IPS-18a (cell line): ENCODE measurements around the gene CORO7.

Experiments used
- H3K27ac ChIP-seq: one replicate; pipeline ENCODE4 v1.5.1; 2013; ENCODE audit warnings: low read length
- H3K27me3 ChIP-seq: one replicate; pipeline ENCODE4 v1.6.1; 2013; ENCODE audit warnings: mild to moderate bottlenecking, low read length; ENCODE audit not compliant: control insufficient read depth, insufficient read depth
- H3K36me3 ChIP-seq: one replicate; pipeline ENCODE4 v1.6.1; 2013; ENCODE audit warnings: low read depth, low read length; ENCODE audit not compliant: control insufficient read depth
- H3K4me1 ChIP-seq: one replicate; pipeline ENCODE4 v1.6.1; 2013; ENCODE audit warnings: low read depth, low read length; ENCODE audit not compliant: control insufficient read depth
- H3K4me3 ChIP-seq: one replicate; pipeline ENCODE4 v1.5.1; 2013; ENCODE audit warnings: low read length
- H3K9ac ChIP-seq: one replicate; pipeline ENCODE4 v1.6.1; 2013; ENCODE audit warnings: mild to moderate bottlenecking, low read length, moderate library complexity
- H3K9me3 ChIP-seq: one replicate; pipeline ENCODE4 v1.6.1; 2013; ENCODE audit warnings: low read depth, low read length; ENCODE audit not compliant: control insufficient read depth

Gene CORO7

DNA sequence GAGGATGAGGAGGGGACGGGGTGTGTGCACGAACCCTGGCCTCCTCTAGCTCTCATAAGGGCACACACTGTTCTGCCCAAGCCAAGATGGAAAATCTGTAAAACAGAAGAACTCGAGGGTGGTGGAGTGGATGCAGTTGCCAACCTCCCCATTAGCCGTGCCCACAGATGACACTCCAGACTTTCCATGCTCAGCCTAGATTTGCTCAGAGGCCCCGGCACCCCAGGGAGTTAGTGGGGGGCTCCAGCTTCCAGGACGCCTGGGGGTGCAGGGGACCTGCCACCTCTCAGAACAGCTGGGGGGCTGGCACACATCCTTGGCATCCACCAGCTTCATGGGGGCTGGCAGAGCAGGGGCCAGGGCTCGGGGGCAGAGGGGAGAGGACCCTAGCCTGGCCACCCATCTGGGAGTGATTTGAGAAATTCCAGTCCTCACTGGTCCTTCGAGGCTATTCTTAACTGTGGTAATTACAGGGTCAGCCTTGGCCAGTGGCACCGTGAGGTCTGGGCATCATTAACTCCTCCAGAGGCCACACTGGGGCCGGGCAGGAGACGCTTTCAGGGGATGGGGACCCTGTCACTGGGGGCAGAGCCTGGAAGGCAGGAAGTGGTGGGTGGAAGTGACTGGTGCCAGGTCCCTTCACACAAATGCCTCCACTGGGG lies 30.5 kb downstream of the CORO7 start:
- no peak overlapping the region for H3K27ac ChIP-seq

DNA sequence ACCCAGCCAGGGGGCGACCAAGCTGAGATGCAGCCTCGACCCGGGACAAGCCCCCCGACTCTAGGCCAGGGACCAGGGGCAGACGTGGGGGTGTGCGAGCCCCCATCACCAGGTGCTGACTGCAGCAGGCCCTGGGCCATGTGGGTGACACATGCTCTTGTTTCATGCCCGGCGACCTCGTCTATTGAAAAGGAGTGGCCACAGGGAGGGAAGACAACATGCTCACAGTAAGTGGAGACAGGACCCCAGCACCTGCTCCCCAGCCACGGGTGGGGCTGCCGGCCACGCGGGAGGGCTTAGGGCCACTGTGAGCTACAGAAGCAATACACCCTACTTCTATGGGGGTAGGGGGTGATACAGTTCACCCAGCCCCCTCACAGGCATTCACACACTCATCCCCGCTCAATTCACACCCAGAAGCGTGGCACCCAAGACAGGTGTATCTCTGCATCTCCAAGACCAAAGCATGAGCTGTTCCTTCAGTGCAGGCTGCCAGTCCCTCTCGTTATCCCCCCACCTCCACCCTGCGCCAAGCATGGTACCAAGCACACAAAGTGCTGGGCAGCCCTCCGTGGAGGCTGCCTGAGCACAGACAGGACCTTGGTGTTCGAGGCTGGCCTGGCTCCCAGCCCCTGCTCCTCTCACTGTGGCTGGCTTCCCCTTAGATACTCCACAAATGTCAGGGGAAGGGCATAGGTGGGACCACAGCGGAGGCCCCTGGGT lies 31.2 kb downstream of the CORO7 start:
- Histone ChIP-seq H3K4me3 (no peak overlapping the region), H3K27ac (no peak overlapping the region), H3K9ac (no peak overlapping the region), H3K9me3 (no peaks in the 10 kb centered on the region), H3K36me3 (no peaks in the 10 kb centered on the region), H3K4me1 (peaks cover 20% of the 10 kb centered on the region), H3K27me3 (no peaks in the 10 kb centered on the region)

More for the DNA sequence above, 30.5 kb downstream of the CORO7 start:
- no peaks in the 10 kb centered on the region for H3K9me3 ChIP-seq
- H3K9ac ChIP-seq: no peak overlapping the region
- H3K27me3 ChIP-seq: no peaks in the 10 kb centered on the region
- H3K36me3 ChIP-seq: no peaks in the 10 kb centered on the region
- no peak overlapping the region for H3K4me3 ChIP-seq
- peaks cover 26% of the 10 kb centered on the region for H3K4me1 ChIP-seq

DNA sequence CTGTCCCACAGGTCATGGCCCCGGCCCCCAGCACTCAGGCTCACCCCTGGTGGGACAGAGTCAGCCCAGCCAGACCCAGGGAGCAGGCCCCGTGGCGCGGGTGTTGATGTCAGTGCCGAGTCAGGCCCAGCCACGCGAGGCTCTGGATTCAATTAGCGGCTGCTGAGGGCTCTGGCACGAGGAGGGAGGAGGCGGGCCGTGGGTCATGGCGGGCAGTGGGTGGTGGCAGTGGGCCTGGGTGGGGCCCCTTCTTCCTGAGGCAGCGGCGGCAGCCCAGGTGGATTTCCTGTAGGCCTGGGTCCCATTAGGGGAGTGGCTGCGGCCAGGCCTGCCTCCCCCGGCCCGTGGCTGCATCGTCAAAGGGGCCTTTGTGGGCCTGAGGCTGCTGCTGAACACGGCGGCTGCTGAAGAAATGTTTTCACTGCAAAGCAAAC lies 31.9 kb downstream of the CORO7 start:
- Histone ChIP-seq H3K4me3 (no peak overlapping the region), H3K27ac (no peak overlapping the region), H3K27me3 (no peaks in the 10 kb centered on the region), H3K36me3 (no peaks in the 10 kb centered on the region), H3K4me1 (peaks cover 13% of the 10 kb centered on the region), H3K9me3 (no peaks in the 10 kb centered on the region), H3K9ac (no peak overlapping the region)

DNA sequence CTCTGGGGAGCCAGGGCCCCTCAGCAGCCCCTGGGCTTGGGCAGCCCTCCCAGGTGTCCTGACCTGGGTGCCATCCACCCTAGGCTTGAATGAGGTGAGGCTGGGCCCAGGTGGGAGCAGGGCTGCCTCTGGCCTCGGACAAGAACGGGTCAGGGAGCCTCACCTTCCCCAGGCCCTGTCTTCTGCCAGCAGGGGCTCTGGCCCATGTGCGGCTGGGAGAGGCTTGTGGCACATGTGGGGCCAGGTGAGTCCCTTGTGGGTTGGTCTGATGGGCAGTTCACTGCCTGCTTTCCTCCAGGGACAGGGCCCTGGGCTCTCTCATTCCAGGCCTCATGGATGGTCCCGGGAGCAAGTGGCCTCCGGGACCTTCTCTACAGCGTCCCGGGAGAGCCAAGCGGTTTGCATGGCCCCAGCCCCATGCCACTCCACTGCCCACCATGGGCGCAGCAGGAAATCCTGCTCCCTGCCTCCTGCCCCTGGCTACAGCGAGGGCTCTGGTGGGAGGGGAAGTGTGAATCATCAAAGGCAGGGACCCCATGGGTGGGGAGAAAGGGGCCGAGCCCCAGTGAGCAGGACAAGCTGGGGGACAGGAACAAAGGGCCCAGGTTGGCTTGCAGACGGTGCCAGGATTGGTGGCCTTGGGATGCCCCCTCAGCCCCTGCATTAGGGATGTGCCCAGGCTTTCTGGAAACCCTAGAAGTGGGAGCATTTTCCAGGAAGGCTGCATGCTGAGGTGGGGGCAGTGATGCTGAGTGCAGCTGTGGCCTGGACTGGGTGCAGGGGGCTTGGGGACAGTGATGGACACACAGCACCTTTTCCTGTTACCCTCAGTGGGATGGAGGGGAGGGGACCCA lies 32.6 kb downstream of the CORO7 start:
- peaks cover 6% of the 10 kb centered on the region for H3K4me1 ChIP-seq
- H3K27me3 ChIP-seq: no peaks in the 10 kb centered on the region
- no peak overlapping the region for H3K9ac ChIP-seq
- no peaks in the 10 kb centered on the region for H3K9me3 ChIP-seq
- H3K36me3 ChIP-seq: no peaks in the 10 kb centered on the region
- H3K27ac ChIP-seq: no peak overlapping the region
- H3K4me3 ChIP-seq: no peak overlapping the region

DNA sequence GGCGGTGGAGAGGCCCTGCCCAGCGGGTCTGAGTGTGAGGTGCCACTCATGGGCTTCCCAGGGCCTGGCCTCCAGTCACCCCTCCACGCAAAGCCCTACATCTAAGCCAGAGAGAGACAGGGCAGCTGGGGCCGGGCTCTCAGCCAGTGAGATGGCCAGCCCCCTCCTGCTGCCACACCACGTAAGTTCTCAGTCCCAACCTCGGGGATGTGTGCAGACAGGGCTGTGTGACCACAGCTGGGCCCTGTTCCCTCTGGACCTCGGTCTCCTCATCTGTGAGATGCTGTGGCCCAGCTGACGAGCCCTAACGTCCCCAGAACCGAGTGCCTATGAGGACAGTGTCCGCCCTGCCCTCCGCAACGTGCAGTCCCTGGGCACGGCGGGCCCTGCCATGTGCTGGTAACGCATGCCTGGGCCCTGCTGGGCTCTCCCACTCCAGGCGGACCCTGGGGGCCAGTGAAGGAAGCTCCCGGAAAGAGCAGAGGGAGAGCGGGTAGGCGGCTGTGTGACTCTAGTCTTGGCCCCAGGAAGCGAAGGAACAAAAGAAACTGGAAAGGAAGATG lies 33.5 kb downstream of the CORO7 start:
- Histone ChIP-seq H3K9ac (no peak overlapping the region), H3K4me1 (peaks cover 4% of the 10 kb centered on the region), H3K9me3 (no peaks in the 10 kb centered on the region), H3K4me3 (no peak overlapping the region), H3K36me3 (no peaks in the 10 kb centered on the region), H3K27ac (no peak overlapping the region), H3K27me3 (no peaks in the 10 kb centered on the region)

DNA sequence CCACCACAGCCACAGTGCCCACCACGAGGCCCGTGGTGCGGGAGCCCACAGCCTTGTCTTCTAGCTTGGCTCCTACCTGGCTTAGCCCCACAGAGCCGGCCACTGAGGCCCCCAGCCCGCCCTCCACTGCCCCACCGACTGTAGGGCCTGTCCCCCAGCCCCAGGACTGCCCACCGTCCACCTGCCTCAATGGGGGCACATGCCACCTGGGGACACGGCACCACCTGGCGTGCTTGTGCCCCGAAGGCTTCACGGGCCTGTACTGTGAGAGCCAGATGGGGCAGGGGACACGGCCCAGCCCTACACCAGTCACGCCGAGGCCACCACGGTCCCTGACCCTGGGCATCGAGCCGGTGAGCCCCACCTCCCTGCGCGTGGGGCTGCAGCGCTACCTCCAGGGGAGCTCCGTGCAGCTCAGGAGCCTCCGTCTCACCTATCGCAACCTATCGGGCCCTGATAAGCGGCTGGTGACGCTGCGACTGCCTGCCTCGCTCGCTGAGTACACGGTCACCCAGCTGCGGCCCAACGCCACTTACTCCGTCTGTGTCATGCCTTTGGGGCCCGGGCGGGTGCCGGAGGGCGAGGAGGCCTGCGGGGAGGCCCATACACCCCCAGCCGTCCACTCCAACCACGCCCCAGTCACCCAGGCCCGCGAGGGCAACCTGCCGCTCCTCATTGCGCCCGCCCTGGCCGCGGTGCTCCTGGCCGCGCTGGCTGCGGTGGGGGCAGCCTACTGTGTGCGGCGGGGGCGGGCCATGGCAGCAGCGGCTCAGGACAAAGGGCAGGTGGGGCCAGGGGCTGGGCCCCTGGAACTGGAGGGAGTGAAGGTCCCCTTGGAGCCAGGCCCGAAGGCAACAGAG lies 34.2 kb downstream of the CORO7 start:
- H3K4me3 ChIP-seq: no peak overlapping the region
- no peaks in the 10 kb centered on the region for H3K9me3 ChIP-seq
- no peak overlapping the region for H3K27ac ChIP-seq
- peaks cover 10% of the 10 kb centered on the region for H3K4me1 ChIP-seq
- no peak overlapping the region for H3K9ac ChIP-seq
- no peaks in the 10 kb centered on the region for H3K36me3 ChIP-seq
- H3K27me3 ChIP-seq: no peaks in the 10 kb centered on the region

DNA sequence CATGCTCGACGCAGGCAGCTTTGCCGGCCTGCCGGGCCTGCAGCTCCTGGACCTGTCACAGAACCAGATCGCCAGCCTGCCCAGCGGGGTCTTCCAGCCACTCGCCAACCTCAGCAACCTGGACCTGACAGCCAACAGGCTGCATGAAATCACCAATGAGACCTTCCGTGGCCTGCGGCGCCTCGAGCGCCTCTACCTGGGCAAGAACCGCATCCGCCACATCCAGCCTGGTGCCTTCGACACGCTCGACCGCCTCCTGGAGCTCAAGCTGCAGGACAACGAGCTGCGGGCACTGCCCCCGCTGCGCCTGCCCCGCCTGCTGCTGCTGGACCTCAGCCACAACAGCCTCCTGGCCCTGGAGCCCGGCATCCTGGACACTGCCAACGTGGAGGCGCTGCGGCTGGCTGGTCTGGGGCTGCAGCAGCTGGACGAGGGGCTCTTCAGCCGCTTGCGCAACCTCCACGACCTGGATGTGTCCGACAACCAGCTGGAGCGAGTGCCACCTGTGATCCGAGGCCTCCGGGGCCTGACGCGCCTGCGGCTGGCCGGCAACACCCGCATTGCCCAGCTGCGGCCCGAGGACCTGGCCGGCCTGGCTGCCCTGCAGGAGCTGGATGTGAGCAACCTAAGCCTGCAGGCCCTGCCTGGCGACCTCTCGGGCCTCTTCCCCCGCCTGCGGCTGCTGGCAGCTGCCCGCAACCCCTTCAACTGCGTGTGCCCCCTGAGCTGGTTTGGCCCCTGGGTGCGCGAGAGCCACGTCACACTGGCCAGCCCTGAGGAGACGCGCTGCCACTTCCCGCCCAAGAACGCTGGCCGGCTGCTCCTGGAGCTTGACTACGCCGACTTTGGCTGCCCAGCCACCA lies 35.1 kb downstream of the CORO7 start:
- Histone ChIP-seq H3K36me3 (no peaks in the 10 kb centered on the region), H3K4me3 (no peak overlapping the region), H3K27ac (no peak overlapping the region), H3K27me3 (no peaks in the 10 kb centered on the region), H3K4me1 (peaks cover 10% of the 10 kb centered on the region), H3K9ac (no peak overlapping the region), H3K9me3 (no peaks in the 10 kb centered on the region)

DNA sequence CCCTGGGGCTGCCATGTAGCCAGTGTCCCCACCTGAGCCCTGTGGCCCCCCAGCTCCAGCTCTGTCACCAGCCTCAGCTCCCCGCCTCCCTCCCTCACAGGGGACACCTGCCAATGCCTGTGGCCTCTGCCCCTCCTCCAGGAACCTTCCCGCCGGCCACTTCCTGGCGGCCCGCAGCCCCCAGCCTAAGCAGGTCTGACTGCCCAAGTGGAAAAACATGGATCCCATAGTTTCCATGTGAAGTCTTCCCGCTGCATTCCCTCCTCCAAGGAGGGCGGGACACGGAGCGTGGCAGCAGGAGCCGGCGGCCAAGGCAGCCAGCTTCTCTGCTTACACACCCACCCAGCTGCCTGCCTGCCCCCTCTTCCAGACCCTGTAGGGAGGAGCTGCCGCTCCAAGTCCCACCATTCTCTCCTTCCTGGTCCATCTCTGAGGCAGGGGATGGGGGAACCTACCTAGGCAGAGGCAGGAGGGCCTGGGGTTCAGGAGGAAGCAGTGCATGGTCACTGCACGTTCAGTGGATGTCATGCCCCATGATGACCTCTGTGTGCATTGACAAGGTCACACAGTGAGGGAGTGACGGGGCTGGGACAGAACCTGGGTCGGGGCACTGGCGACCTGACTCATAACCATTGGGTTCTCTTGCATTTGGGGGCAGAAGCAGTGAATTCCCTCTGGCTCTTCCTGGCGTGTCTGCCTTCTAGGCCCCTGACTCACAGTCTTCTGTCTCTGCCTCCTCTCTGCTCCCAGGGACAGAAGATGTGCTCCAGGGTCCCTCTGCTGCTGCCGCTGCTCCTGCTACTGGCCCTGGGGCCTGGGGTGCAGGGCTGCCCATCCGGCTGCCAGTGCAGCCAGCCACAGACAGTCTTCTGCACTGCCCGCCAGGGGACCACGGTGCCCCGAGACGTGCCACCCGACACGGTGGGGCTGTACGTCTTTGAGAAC lies 36.0 kb downstream of the CORO7 start:
- no peak overlapping the region for H3K27ac ChIP-seq
- no peaks in the 10 kb centered on the region for H3K27me3 ChIP-seq
- H3K36me3 ChIP-seq: no peaks in the 10 kb centered on the region
- no peaks in the 10 kb centered on the region for H3K9me3 ChIP-seq
- no peak overlapping the region for H3K4me3 ChIP-seq
- no peak overlapping the region for H3K9ac ChIP-seq
- H3K4me1 ChIP-seq: peaks cover 10% of the 10 kb centered on the region

DNA sequence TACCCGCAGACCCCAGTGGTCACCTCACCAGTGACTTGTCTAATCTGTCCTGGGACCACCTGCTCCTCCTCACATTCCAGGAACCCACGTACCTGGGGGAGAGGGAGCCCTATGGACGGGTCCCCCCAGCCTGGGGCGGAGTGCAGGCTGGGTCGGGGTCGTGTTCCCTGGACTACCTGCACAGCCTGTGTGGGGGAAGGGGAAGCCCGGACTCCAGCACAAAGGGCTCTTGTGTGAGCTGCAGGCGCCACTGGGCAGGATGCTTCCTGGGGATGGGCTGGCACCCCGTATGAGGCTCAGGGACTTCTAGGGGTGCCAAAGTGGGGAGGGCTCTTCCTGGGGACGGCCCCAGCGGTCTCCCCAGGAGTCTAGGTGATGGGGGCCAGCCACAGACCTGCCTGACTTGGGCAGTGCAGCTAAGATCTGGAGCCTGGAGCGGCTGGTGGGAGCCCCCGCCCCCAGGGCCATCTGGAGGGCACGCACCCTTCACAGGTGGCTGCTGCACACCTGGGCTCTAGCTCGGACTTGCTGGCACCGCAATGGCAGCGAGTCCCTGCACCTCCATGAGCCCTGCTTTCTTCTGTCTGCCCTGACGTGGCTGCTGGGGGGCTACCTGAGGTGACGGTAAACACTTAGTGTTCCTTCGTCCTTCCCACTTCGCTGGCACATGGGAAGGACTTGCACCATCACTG lies 37.3 kb downstream of the CORO7 start:
- Histone ChIP-seq H3K4me3 (no peak overlapping the region), H3K36me3 (no peaks in the 10 kb centered on the region), H3K4me1 (peaks cover 17% of the 10 kb centered on the region), H3K27ac (no peak overlapping the region), H3K9me3 (no peaks in the 10 kb centered on the region), H3K9ac (no peak overlapping the region), H3K27me3 (no peaks in the 10 kb centered on the region)
